ENCODE data around the gene OR5AR1.
"Not testable (repeated sequence)": the region's sequence is repeated elsewhere in the genome, so short reads cannot be mapped to it uniquely, and the experiment has no call there.

OR5AR1 gene

DNA sequence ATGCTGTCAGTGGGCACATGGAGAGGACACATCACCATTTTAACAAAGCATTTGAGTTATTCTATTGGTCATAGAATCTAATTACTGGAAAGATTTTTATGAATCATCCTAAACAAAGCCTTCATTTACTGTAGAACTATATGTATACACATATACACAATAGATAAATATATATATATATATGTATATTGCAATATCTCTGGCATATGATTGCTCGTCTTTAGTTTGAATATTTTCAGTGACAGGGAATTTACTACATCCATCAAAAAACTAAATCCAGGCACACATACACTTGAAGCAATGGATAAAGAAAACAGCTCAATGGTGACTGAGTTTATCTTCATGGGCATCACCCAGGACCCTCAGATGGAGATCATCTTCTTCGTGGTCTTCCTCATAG is at the start of gene OR5AR1:
Gene OR5AR1, plus strand, starts transcription at position 301 of the 400 bp plus-strand sequence. Its CDS starts 0 bp downstream, at position 301.
- DNase-seq = no peak

GRCh38 chr11:56624661-56625110 is 38.8 kb upstream of the OR5AR1 start:
- no peak for DNase-seq

DNA sequence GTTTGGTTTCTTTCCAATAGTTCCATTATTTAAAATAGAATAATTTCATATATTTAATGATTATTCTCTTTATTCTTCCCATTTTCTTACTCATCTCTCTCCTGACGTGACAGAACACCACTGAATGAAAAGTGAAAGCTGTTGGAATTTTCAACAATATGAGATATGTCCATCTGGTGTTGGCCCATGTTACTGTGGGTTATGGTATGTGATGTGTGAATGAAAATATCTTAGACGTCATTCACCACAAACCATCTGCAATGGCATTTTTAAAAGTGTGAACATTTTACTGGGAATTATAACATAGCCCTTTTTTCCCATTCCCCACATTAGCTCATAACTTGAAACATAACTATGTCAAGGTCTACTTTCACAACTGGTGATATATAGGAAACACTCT is 37.5 kb upstream of the OR5AR1 start:
- no peak for DNase-seq

DNA sequence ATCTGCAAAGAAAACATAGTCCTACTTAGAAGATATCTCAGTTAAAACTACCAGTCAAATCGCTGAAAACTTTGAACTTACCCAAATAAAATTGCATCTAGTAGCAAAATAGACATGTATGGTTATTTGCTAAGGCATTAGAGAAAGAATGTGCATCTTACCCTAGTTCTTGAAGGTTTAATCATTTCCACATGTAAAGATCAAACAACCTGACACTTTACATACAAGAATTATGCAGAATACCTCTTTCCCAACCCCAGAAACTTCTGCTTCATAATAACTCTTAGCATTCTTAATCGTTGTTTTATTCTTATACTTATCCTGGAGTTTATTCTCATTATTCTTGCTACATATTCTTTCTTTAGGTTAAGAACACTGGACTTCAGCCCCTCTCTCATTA is 31.2 kb upstream of the OR5AR1 start:
- DNase-seq = no peak

- no peak for DNase-seq
These were observed 26.6 kb upstream of the OR5AR1 start for GRCh38 chr11:56636861-56637260.

- DNase-seq = no peak
These were observed 26.0 kb upstream of the OR5AR1 start for GRCh38 chr11:56637500-56637899.

DNA sequence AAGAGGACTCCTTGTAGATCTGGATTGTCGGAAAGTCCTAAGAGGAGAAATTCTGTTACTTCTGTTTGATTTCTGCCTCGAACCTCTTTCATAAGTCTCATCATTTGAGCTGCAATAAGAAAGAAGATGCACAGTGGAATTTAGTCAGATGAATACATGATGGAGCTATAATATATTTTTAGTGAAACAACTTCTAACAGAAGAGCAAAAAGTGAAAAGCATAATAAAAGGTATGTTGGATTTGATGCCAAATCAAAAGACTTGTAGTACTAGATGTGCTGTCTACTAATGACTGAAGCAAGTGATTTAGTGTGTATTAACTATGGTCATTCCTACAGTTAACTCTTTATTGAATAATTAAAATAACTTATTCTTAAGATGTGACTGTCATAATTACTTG is 21.1 kb upstream of the OR5AR1 start, which contains the start of gene OR5AP2:
Gene OR5AP2, minus strand, starts transcription at position 101 of the 400 bp plus-strand sequence. Its CDS starts 0 bp downstream, at position 101.
- no peak for DNase-seq

GRCh38 chr11:56659755-56660154 is 3.7 kb upstream of the OR5AR1 start:
- no peak for DNase-seq

- DNase-seq = no peak
These were observed 7.5 kb downstream of the OR5AR1 start for GRCh38 chr11:56670984-56671383.

DNA sequence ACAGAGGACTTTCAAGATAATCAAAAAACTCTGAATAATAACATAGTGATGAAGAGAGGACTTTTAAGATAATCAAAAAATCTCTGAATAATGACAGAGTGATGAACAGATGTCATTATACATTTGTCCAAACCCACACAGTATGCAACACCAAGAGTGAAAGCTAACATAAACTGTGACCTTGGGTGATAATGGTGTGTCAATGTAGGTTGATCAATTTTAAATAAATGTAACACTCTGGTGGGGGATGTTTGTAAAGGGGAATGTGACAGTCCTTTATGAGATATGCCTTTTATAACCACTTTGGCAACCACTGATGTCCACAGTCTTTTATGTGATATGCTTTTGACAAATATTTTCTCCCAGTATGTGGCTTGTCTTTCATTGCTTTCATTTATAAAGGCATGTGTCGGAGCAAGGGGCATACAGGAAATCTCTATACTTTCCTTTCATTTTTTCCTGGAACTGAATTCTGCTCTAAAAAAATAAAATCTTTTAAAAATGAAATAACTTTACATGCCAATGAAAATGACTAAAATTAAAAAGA is 25.1 kb downstream of the OR5AR1 start:
- no peak for DNase-seq

- DNase-seq = not testable (repeated sequence)
These were observed 27.7 kb downstream of the OR5AR1 start for GRCh38 chr11:56691179-56691578.

- DNase-seq = no peak
These were observed 29.9 kb downstream of the OR5AR1 start for GRCh38 chr11:56693428-56693827.

DNA sequence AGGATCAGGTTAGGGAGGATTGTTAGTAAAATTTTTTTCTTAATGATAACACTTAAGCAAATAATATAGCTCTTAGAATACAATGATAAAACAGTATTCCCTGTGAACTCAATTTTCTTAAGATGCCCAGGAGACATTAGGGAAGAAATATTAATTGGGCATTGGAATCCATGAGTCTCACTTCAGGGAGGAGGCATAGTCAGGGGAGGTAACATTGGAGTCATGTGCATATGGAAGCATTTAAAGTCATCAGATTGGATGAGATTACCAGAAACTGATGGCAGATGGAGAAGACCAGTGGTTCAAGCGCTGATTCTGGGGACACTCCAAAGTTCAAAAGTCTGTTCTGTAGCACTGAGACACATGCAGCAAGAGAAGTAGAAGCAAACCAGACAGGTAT is 35.3 kb downstream of the OR5AR1 start, which contains the start of gene OR9G1:
Gene OR9G1, plus strand, starts transcription at position 301 of the 400 bp plus-strand sequence. CDS start 1,293 bp downstream, outside the sequence.
- no peak for DNase-seq

- no peak for DNase-seq
These were observed 36.9 kb downstream of the OR5AR1 start for GRCh38 chr11:56700242-56700913.

GRCh38 chr11:56700914-56701485 is 37.5 kb downstream of the OR5AR1 start:
- no peak for DNase-seq

GRCh38 chr11:56705784-56706396 is 42.4 kb downstream of the OR5AR1 start:
- DNase-seq = no peak

DNA sequence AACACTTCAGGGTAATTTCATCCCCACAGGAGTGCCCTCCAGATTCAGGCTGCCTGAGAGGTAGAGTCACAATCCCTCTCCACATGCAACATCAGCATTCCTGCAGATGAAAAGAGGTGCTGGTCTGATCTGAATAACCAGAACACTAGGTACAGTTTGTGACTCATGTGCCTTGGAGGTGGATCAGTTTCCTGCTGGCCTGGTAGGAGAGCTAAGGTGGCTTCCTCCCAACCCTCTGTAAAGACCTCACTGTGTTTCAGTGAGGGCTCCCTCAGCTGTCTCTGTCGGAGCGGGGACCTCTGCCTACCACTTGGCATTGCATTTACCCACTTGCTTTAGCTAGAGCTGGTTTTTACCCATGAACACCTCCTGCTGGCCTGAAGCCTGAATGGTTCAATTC is 43.0 kb downstream of the OR5AR1 start:
- DNase-seq = no peak

- DNase-seq = no peak
These were observed 50.7 kb downstream of the OR5AR1 start for GRCh38 chr11:56714206-56714605.
